H1 (cell line): ENCODE results near the gene DENND1A. TPM values are rescaled to one million over a fixed set of nuclear protein-coding genes. Genes with fewer than 3 reads are reported as not detected.

Experiments
- CEBPB ChIP-seq: IDR thresholded peaks from 2 replicates; pipeline ENCODE4 v1.6.1; 2012; ENCODE audit warnings: low read depth, low read length
- CHD7 ChIP-seq: fragments of 300-600 bp; sonication (generic); IDR thresholded peaks from 2 replicates; pipeline ENCODE4 v1.7.1; 2012; ENCODE audit warnings: low read length, moderate library complexity, mild to moderate bottlenecking, inconsistent platforms; ENCODE audit not compliant: insufficient replicate concordance
- CREB1 ChIP-seq: IDR thresholded peaks from 2 replicates; pipeline ENCODE4 v1.6.1; 2012; ENCODE audit warnings: inconsistent platforms
- FOSL1 ChIP-seq: IDR thresholded peaks from 2 replicates; pipeline ENCODE4 v1.6.1; 2011; ENCODE audit warnings: mild to moderate bottlenecking, low read depth, low read length, moderate library complexity; ENCODE audit not compliant: insufficient read depth
- GTF2F1 ChIP-seq: IDR thresholded peaks from 2 replicates; pipeline ENCODE4 v1.6.1; 2012; ENCODE audit warnings: low read depth, low read length, improper control_type of control experiment, borderline replicate concordance
- SRF ChIP-seq: IDR thresholded peaks from 2 replicates; pipeline ENCODE4 v1.6.1; 2011; ENCODE audit warnings: mild to moderate bottlenecking, low read depth, low read length, moderate library complexity
- TEAD4 ChIP-seq: IDR thresholded peaks from 2 replicates; pipeline ENCODE4 v1.6.1; 2012; ENCODE audit warnings: low read depth, low read length, inconsistent platforms, mixed read lengths
- polyA plus RNA-seq, 7 experiments: library from polyadenylated mRNA; depleted of rRNA in 3 of 7; stranded (reverse) in 5 of 7; unstranded in 2 of 7; fragments of >200 nt in 5 of 7; fragments of 200-250 nt in 2 of 7; gene quantifications; 1 replicate in 5 of 7; 2 replicates in 1 of 7; 4 replicates in 1 of 7; pipeline versions ENCODE4 v1.2.1 to v1.2.3, GENCODE V29; 2011 to 2013; ENCODE audit warnings: missing spikeins in 2 of 7, mixed read lengths in 2 of 7
- total RNA-seq: library from RNA; stranded (reverse); fragmentation: NEBNext Ultra II Directional; extraction: Animal tissue kit (Norgen Biotek cat#: 25700); gene quantifications from 2 replicates; pipeline ENCODE4 v1.2.1, GENCODE V29; 2021
- TF ChIP-seq, protein P1 (sequence below): IDR thresholded peaks from 2 replicates; pipeline ENCODE4 v1.6.1; 2012; ENCODE audit warnings: low read length, inconsistent platforms

The DENND1A gene
- total and polyA plus RNA-seq, 2 of the 8 experiments (the other 6 are each of a cell fraction or from before 2014, with no cell fraction given), result 24.1 to 26.4 TPM

DNA sequence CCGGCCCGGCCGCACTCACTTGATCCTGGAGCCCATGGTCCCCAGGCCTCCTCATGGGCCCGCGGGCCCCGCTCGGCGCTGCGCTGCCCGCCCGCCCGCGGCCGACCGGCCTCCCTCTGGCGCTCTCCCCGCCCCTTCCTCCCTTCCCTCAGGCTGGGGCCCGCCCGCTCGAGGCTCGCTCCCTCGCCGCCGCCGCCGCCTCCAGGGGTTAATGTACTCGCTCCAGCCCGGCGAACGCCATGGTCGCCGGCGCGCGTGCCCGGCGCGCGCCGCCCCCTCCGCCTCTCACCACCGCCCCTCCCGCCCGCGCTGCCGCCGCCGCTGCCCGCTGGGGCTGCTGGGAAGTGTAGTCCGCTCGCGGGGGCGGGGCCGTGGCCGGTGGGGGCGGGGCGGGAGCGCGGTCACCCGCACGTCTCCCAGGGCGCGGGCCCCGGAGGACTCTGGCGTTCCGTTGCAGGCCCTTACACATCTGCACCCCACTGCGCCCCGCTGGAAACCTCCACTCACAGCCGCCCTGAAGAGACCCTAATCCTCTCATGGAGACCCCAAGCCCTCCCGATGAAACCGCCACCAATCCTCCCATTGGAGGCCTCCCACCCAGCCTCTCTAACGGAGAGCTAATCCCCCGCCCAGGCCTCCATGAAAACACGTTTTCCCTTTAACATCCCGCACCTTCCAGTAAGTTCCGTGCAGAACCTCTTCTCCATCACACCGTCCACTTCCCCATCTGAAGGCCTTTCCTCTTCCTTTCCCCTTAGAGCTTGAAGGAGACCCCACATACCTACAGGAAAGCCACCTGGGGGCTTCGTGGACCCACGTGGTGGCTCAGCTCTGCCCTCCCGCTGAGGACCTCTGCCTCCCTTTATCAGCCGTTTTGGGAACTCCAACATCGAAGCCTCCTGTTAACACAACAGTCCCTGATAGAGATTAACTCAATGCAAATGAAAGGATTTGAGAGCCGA lies at the start of gene DENND1A (continued):
- TF ChIP-seq SRF (no peak), GTF2F1 (no peak), TEAD4 (no peak), CREB1 (no peak), CEBPB (no peak), FOSL1 (no peak), CHD7 (no peak)
- TF ChIP-seq, protein P1, sequence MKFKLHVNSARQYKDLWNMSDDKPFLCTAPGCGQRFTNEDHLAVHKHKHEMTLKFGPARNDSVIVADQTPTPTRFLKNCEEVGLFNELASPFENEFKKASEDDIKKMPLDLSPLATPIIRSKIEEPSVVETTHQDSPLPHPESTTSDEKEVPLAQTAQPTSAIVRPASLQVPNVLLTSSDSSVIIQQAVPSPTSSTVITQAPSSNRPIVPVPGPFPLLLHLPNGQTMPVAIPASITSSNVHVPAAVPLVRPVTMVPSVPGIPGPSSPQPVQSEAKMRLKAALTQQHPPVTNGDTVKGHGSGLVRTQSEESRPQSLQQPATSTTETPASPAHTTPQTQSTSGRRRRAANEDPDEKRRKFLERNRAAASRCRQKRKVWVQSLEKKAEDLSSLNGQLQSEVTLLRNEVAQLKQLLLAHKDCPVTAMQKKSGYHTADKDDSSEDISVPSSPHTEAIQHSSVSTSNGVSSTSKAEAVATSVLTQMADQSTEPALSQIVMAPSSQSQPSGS, result 0 out of 2 replicates have a peak, but pooled peaks have one; percentile 42
